Naive thymus-derived CD8-positive, alpha-beta T cell (primary cell): ENCODE data around the gene AARS2. TPM values are rescaled to one million over a fixed set of nuclear protein-coding genes. Genes with fewer than 3 reads are reported as not detected.

Experiments used
- ATAC-seq, 2 donors: fragments of 150-1000 bp; cut with Tn5 transposase in 1 of 2; sonication (Bioruptor Pico), chemical (Tn5 transposase) in 1 of 2; 1 replicate in 1 of 2; 2 replicates in 1 of 2; pipeline ENCODE4 v1.10.0; 2021; ENCODE audit warnings: mild to moderate bottlenecking in 2 of 2, moderate library complexity in 2 of 2
- POLR2A ChIA-PET: fragments of 350-600 bp; sonication (Branson Sonifier 250); formaldehyde crosslinking; loops from one replicate; lab custom pipeline; 2021; ENCODE audit warnings: antibody characterized with exemption; lab: Charles Lee
- DNase-seq, 10 donors: peaks; one replicate each; pipeline versions ENCODE4 v3.0.0 to v3.0.0-alpha.2; 2020 to 2022
- H3K27ac Mint-ChIP-seq, 10 donors: one replicate each; pipeline ENCODE4 v1.8.0; 2020 to 2022; ENCODE audit warnings: mild to moderate bottlenecking in 10 of 10, mixed read lengths in 10 of 10, moderate library complexity in 4 of 10, inconsistent platforms in 1 of 10
- H3K27me3 Mint-ChIP-seq, 5 donors: one replicate each; pipeline ENCODE4 v1.8.0; 2021 to 2022; ENCODE audit warnings: mixed read lengths in 5 of 5
- H3K36me3 Mint-ChIP-seq, 3 donors: one replicate each; pipeline ENCODE4 v1.8.0; 2020 to 2022; ENCODE audit warnings: mixed read lengths in 3 of 3, mild to moderate bottlenecking in 2 of 3, inconsistent platforms in 1 of 3
- H3K4me1 Mint-ChIP-seq, 4 donors: one replicate each; pipeline ENCODE4 v1.8.0; 2021 to 2022; ENCODE audit warnings: mixed read lengths in 4 of 4
- H3K4me3 Mint-ChIP-seq, 10 donors: one replicate each; pipeline ENCODE4 v1.8.0; 2020 to 2022; ENCODE audit warnings: mild to moderate bottlenecking in 10 of 10, mixed read lengths in 10 of 10, moderate library complexity in 6 of 10, inconsistent platforms in 1 of 10
- H3K9me3 Mint-ChIP-seq, 9 donors: one replicate each; pipeline ENCODE4 v1.8.0; 2020 to 2022; ENCODE audit warnings: mixed read lengths in 9 of 9, mild to moderate bottlenecking in 3 of 9, inconsistent platforms in 1 of 9, moderate library complexity in 1 of 9
- polyA plus RNA-seq, 3 donors: library from polyadenylated mRNA; unstranded; fragments of 300-500 nt; fragmentation: Illumina TruSeq; gene quantifications; one replicate each; pipeline ENCODE4 v1.2.3, GENCODE V29; 2021
- total RNA-seq, 8 experiments: library from RNA in 2 of 8; stranded (reverse) in 2 of 8; gene quantifications; one replicate each; pipeline ENCODE4 v1.2.3 and lab custom pipeline; 2021 to 2026

AARS2 gene
- total and polyA plus RNA-seq, 5 experiments from 2014 or later: 5.2 to 24.1 (median 13.5) TPM

DNA sequence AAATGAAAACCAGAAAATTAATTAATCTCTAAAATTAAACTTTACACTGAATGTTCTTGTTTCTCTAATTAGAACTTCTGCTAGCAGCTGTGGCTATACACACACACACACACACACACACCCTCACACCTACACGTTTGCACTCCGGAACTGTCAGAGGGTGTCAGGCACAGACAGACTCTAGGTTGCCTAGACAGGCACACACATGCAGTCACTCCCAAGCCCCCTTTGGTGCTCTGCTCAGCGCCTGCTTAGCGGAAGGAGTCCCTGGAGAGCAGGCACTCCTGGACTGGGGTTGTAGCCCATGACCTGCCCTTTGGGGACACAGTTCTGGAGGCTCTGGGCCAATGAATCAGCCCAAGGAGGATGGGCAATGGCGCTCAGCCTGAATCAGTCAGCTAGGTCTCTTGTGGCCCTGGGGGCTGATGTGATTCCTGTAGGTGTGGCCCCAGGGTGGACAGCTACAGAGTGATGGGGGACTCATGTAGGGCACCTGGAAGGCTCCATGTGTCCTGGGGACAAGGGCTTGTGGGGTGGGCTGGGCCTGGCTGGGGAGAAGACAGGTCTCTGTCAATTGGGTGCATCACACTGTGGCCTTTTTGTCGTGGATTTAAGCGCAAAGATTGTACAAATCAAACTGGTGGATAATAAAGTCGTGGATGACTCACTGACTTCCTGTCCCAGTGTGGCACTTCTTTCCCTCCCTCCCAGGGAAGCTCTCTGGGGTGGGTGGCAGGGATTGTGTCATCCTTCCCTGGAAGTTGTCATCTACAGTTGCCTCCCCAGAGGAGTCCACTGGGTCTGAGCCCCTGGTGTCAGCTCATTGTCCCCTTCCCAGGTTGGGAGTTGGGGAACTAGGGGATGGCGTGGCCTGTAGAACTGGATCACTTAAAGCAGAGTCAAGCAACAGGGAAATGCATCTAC lies 34.1 kb downstream of the AARS2 start:
- no peak for ATAC-seq
- H3K27ac Mint-ChIP-seq: no peak overlapping the region
- POLR2A ChIA-PET: no interaction called here
- H3K4me1 Mint-ChIP-seq: peaks cover 5 to 8% (median 6%) of the 10 kb centered on the region in 4 donors
- H3K36me3 Mint-ChIP-seq: peaks cover 0 to 2% (median 0%) of the 10 kb centered on the region in 3 donors
- H3K9me3 Mint-ChIP-seq: no peaks in the 10 kb centered on the region
- H3K4me3 Mint-ChIP-seq: peak overlapping the region in 1 of 10 donors; percentile 26
- peaks cover 17 to 58% (median 39%) of the 10 kb centered on the region in 5 donors for H3K27me3 Mint-ChIP-seq
- no peak for DNase-seq

- H3K27me3 Mint-ChIP-seq: peaks cover 20 to 58% (median 41%) of the 10 kb centered on the region in 5 donors
- POLR2A ChIA-PET: interaction anchor here (0.5 to 1.0 kb wide), 3 partner anchors 16 to 22 kb away, joined by 3 to 5 read pairs (median 4); no protein-coding TSS in a partner anchor
- DNase-seq (no peak), ATAC-seq (no peak)
- no peak overlapping the region for H3K27ac Mint-ChIP-seq
- H3K36me3 Mint-ChIP-seq: peaks cover 0 to 2% (median 0%) of the 10 kb centered on the region in 3 donors
- no peaks in the 10 kb centered on the region for H3K9me3 Mint-ChIP-seq
- H3K4me3 Mint-ChIP-seq: no peak overlapping the region
- H3K4me1 Mint-ChIP-seq: peaks cover 5 to 8% (median 6%) of the 10 kb centered on the region in 4 donors
Measured at GRCh38 chr6:44278315-44278714, 34.8 kb downstream of the AARS2 start.

- H3K9me3 Mint-ChIP-seq: no peaks in the 10 kb centered on the region
- no peak for ATAC-seq
- H3K27me3 Mint-ChIP-seq: peaks cover 26 to 62% (median 43%) of the 10 kb centered on the region in 5 donors
- H3K36me3 Mint-ChIP-seq: peaks cover 0 to 2% (median 0%) of the 10 kb centered on the region in 3 donors
- peaks cover 5 to 8% (median 6%) of the 10 kb centered on the region in 4 donors for H3K4me1 Mint-ChIP-seq
- H3K27ac Mint-ChIP-seq: no peak overlapping the region
- H3K4me3 Mint-ChIP-seq: peak overlapping the region in 2 of 10 donors; percentile 50 to 64
- POLR2A ChIA-PET: interaction anchor here (0.5 to 1.0 kb wide), 3 partner anchors 16 to 21 kb away, joined by 3 to 5 read pairs (median 4); no protein-coding TSS in a partner anchor
- no peak for DNase-seq
Measured at GRCh38 chr6:44277763-44278162, 35.4 kb downstream of the AARS2 start.

GRCh38 chr6:44276667-44277640 lies 36.2 kb downstream of the AARS2 start:
- Mint-ChIP-seq H3K4me3 (peak overlapping the region in 9 of 10 donors; percentile 12 to 58 (median 49)), H3K27ac (peak overlapping the region in 1 of 10 donors; percentile 9), H3K4me1 (peaks cover 5 to 8% (median 6%) of the 10 kb centered on the region in 4 donors), H3K9me3 (no peaks in the 10 kb centered on the region), H3K36me3 (peaks cover 0 to 2% (median 0%) of the 10 kb centered on the region in 3 donors), H3K27me3 (peaks cover 29 to 67% (median 48%) of the 10 kb centered on the region in 5 donors)
- DNase-seq: no peak
- ATAC-seq: no peak
- POLR2A ChIA-PET: interaction anchor here (1.0 kb wide), 1 partner anchor 20 kb away, joined by 5 read pairs; no protein-coding TSS in a partner anchor

DNA sequence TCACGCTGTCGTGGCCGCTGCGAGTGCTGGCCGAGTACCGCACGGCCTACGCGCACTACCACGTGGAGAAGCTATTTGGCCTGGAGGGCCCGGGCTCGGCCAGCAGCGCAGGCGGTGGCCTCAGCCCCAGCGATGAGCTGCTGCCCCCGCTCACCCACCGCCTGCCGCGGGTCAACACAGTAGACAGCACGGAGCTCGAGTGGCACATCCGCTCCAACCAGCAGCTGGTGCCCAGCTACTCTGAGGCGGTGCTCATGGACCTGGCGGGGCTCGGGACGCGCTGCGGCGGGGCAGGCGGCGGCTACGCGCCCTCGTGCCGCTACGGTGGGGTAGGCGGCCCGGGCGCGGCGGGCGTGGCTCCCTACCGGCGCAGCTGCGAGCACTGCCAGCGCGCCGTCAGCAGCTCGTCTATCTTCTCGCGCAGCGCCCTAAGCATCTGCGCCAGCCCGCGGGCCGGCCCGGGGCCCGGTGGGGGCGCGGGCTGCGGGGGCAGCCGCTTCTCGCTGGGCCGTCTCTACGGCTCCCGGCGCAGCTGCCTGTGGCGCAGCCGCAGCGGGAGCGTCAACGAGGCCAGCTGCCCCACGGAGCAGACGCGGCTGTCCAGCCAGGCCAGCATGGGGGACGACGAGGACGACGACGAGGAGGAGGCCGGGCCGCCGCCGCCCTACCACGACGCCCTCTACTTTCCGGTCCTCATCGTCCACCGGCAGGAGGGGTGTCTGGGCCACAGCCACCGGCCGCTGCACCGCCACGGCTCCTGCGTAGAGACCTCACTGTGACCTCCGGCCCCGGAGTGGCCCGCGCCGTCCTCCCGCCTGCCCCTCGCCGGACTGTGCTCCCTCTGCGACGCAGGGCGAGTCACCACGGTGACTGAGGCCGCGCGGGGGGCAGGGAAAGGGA lies 37.1 kb downstream of the AARS2 start:
- H3K4me3 Mint-ChIP-seq: peak overlapping the region in 4 of 10 donors; percentile 7 to 58 (median 30)
- ATAC-seq (peak; percentile 83 to 86), DNase-seq (peak in 2 of 10 donors; percentile 35 to 41)
- peaks cover 0 to 2% (median 0%) of the 10 kb centered on the region in 3 donors for H3K36me3 Mint-ChIP-seq
- peaks cover 31 to 75% (median 57%) of the 10 kb centered on the region in 5 donors for H3K27me3 Mint-ChIP-seq
- POLR2A ChIA-PET: interaction anchor here (0.5 kb wide), 1 partner anchor 17 kb away, joined by 8 read pairs; no protein-coding TSS in a partner anchor
- H3K9me3 Mint-ChIP-seq: no peaks in the 10 kb centered on the region
- no peak overlapping the region for H3K27ac Mint-ChIP-seq
- peaks cover 5 to 15% (median 10%) of the 10 kb centered on the region in 4 donors for H3K4me1 Mint-ChIP-seq

DNA sequence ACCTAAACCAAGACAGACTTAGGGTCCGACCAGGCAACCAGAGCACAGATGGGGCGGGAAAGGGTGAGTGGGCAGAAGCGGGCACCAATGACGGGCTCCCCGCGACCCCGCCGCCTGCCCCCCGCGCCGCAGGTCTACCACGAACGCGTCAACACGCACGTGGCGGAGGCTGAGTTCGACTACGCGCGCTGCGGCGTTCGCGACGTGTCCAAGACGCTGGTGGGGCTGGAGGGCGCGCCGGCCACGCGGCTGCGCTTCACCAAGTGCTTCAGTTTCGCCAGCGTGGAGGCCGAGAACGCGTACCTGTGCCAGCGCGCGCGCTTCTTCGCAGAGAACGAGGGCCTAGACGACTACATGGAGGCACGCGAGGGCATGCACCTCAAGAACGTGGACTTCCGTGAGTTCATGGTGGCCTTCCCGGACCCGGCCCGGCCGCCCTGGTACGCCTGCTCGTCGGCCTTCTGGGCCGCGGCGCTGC lies 37.8 kb downstream of the AARS2 start:
- Mint-ChIP-seq H3K9me3 (no peaks in the 10 kb centered on the region), H3K4me1 (peaks cover 5 to 17% (median 10%) of the 10 kb centered on the region in 4 donors), H3K4me3 (peak overlapping the region in 3 of 10 donors; percentile 7 to 48 (median 47)), H3K27ac (no peak overlapping the region), H3K27me3 (peaks cover 31 to 75% (median 57%) of the 10 kb centered on the region in 5 donors), H3K36me3 (peaks cover 0 to 2% (median 0%) of the 10 kb centered on the region in 3 donors)
- DNase-seq (no peak), ATAC-seq (no peak)
- POLR2A ChIA-PET: interaction anchor here (0.5 kb wide), 1 partner anchor 18 kb away, joined by 8 read pairs; no protein-coding TSS in a partner anchor

DNA sequence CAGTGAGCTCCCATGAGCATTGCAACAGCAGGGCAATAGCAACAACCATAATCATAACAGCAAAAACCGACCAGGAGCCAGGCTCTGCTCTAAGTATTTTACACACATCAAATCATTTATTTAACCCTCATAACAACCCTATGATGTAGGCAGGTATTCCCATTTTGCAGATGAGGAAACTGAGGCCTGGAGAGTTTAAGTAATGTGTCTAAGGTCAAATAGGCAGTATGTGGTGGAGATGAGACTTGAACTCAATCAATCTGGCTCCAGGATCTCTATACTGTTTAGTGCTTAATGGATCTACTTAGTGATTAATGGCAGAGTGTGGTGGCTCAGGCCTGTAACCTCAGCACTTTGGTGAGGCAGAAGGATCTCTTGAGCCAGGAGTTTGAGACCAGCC lies 39.5 kb downstream of the AARS2 start:
- H3K27ac Mint-ChIP-seq: no peak overlapping the region
- H3K36me3 Mint-ChIP-seq: peaks cover 0 to 2% (median 0%) of the 10 kb centered on the region in 3 donors
- DNase-seq (no peak), ATAC-seq (no peak)
- no peak overlapping the region for H3K4me3 Mint-ChIP-seq
- no peaks in the 10 kb centered on the region for H3K9me3 Mint-ChIP-seq
- POLR2A ChIA-PET: interaction anchor here (0.6 kb wide), 1 partner anchor 813 kb away, joined by 3 read pairs; no protein-coding TSS in a partner anchor
- peaks cover 8 to 22% (median 16%) of the 10 kb centered on the region in 4 donors for H3K4me1 Mint-ChIP-seq
- peaks cover 29 to 64% (median 52%) of the 10 kb centered on the region in 5 donors for H3K27me3 Mint-ChIP-seq

GRCh38 chr6:44272999-44273566 lies 40.1 kb downstream of the AARS2 start:
- peaks cover 0 to 2% (median 0%) of the 10 kb centered on the region in 3 donors for H3K36me3 Mint-ChIP-seq
- peak overlapping the region in 2 of 10 donors; percentile 34 to 35 for H3K4me3 Mint-ChIP-seq
- POLR2A ChIA-PET: no interaction called here
- ATAC-seq (no peak), DNase-seq (no peak)
- peaks cover 29 to 60% (median 52%) of the 10 kb centered on the region in 5 donors for H3K27me3 Mint-ChIP-seq
- H3K9me3 Mint-ChIP-seq: no peaks in the 10 kb centered on the region
- H3K4me1 Mint-ChIP-seq: peaks cover 8 to 23% (median 16%) of the 10 kb centered on the region in 4 donors
- H3K27ac Mint-ChIP-seq: no peak overlapping the region

- Mint-ChIP-seq H3K9me3 (no peaks in the 10 kb centered on the region), H3K27ac (peak overlapping the region in 1 of 10 donors; percentile 28), H3K4me1 (peaks cover 8 to 27% (median 20%) of the 10 kb centered on the region in 4 donors), H3K27me3 (peaks cover 25 to 54% (median 47%) of the 10 kb centered on the region in 5 donors), H3K4me3 (peak overlapping the region in 4 of 10 donors; percentile 10 to 62 (median 52)), H3K36me3 (peaks cover 0 to 2% (median 0%) of the 10 kb centered on the region in 3 donors)
- DNase-seq: no peak
- no peak for ATAC-seq
- POLR2A ChIA-PET: no interaction called here
Measured at GRCh38 chr6:44272529-44272928, 40.6 kb downstream of the AARS2 start.

- ATAC-seq (no peak), DNase-seq (no peak)
- H3K4me1 Mint-ChIP-seq: peaks cover 11 to 25% (median 21%) of the 10 kb centered on the region in 4 donors
- H3K9me3 Mint-ChIP-seq: no peaks in the 10 kb centered on the region
- POLR2A ChIA-PET: interaction anchor here (0.6 kb wide), 1 partner anchor 9 kb away, joined by 3 read pairs; no protein-coding TSS in a partner anchor
- peaks cover 0 to 2% (median 0%) of the 10 kb centered on the region in 3 donors for H3K36me3 Mint-ChIP-seq
- peaks cover 22 to 48% (median 42%) of the 10 kb centered on the region in 5 donors for H3K27me3 Mint-ChIP-seq
- H3K27ac Mint-ChIP-seq: peak overlapping the region in 1 of 10 donors; percentile 3
- H3K4me3 Mint-ChIP-seq: peak overlapping the region in 6 of 10 donors; percentile 34 to 76 (median 60)
Measured at GRCh38 chr6:44271914-44272313, 41.2 kb downstream of the AARS2 start.
